HG03045 (cell line): ENCODE data around the gene FBXL4.

Experiments used
- ATAC-seq: cut with Tn5 transposase; IDR thresholded peaks from one replicate; pipeline ENCODE4 v1.9.1; 2021; ENCODE audit warnings: mild to moderate bottlenecking, moderate library complexity; ENCODE audit not compliant: unreplicated experiment

FBXL4 gene

GRCh38 chr6:98840385-98840784 is 107.4 kb downstream of the FBXL4 start:
- no peak for ATAC-seq

GRCh38 chr6:98839781-98840361 is 107.9 kb downstream of the FBXL4 start:
- ATAC-seq = no peak

GRCh38 chr6:98838975-98839374 is 108.8 kb downstream of the FBXL4 start:
- no peak for ATAC-seq

- no peak for ATAC-seq
Observed at GRCh38 chr6:98838032-98838431, 109.7 kb downstream of the FBXL4 start.

GRCh38 chr6:98836962-98837944 is 110.5 kb downstream of the FBXL4 start:
- ATAC-seq = no peak

- ATAC-seq = no peak
Observed at GRCh38 chr6:98836025-98836961, 111.5 kb downstream of the FBXL4 start.

GRCh38 chr6:98835149-98836024 is 112.4 kb downstream of the FBXL4 start:
- ATAC-seq = no peak

- peak; percentile 73 for ATAC-seq
Observed at GRCh38 chr6:98834060-98835031, 113.4 kb downstream of the FBXL4 start, which contains the start of gene POU3F2. POU3F2 (plus strand) TSS chr6:98834574; CDS start chr6:98834874, 300 bp downstream.

GRCh38 chr6:98833307-98834059 is 114.3 kb downstream of the FBXL4 start:
- ATAC-seq = peak; percentile 17

- ATAC-seq = no peak
Observed at GRCh38 chr6:98833057-98833306, 114.8 kb downstream of the FBXL4 start.

- ATAC-seq = no peak
Observed at GRCh38 chr6:98832284-98833056, 115.3 kb downstream of the FBXL4 start.

GRCh38 chr6:98831959-98832283 is 115.8 kb downstream of the FBXL4 start:
- ATAC-seq = no peak

GRCh38 chr6:98831057-98831958 is 116.4 kb downstream of the FBXL4 start:
- no peak for ATAC-seq

- ATAC-seq = no peak
Observed at GRCh38 chr6:98830146-98830545, 117.6 kb downstream of the FBXL4 start.

GRCh38 chr6:98828941-98829411 is 118.8 kb downstream of the FBXL4 start:
- no peak for ATAC-seq

- ATAC-seq = no peak
Observed at GRCh38 chr6:98828211-98828788, 119.4 kb downstream of the FBXL4 start.
